ENCODE data around the gene TBC1D2B.

TBC1D2B gene

DNA sequence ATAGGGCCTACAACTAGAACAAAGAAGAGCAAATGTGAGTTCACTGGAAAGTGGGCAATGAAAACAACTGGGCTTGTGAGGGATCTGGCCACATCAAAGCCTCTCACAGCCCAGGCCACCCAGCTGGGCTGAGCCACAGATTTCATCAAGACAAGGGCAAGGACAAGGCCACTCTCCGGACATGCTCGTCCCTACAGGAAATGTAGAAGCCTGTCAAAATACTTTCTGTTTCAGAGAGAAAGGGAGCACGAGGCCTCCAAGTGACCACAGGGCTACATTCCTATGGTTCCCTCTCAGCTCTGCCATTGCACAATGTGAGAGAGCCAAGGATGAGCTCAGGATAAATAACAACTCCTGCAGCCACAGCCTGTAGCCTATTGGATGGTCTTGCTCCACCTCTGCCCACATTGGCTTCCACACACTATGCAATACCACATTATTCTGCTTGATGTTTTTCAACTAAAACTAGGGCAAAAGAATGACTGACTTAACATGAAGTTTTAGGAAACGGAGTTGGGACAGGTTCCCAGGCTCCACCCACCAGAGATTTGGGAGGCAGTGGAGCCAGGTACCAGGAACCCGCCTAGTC lies 12.1 kb downstream of the TBC1D2B start:
- H3K4me3 ChIP-seq (ENCODE audit: low read length), result peak overlapping the region; percentile 33
- peak; percentile 100 for DNase-seq (ENCODE audit: low read depth)
- TF ChIP-seq, protein P1, sequence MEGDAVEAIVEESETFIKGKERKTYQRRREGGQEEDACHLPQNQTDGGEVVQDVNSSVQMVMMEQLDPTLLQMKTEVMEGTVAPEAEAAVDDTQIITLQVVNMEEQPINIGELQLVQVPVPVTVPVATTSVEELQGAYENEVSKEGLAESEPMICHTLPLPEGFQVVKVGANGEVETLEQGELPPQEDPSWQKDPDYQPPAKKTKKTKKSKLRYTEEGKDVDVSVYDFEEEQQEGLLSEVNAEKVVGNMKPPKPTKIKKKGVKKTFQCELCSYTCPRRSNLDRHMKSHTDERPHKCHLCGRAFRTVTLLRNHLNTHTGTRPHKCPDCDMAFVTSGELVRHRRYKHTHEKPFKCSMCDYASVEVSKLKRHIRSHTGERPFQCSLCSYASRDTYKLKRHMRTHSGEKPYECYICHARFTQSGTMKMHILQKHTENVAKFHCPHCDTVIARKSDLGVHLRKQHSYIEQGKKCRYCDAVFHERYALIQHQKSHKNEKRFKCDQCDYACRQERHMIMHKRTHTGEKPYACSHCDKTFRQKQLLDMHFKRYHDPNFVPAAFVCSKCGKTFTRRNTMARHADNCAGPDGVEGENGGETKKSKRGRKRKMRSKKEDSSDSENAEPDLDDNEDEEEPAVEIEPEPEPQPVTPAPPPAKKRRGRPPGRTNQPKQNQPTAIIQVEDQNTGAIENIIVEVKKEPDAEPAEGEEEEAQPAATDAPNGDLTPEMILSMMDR (conservative IDR thresholded peaks at IDR 0.05; ENCODE audit: low read length), result no peak

DNA sequence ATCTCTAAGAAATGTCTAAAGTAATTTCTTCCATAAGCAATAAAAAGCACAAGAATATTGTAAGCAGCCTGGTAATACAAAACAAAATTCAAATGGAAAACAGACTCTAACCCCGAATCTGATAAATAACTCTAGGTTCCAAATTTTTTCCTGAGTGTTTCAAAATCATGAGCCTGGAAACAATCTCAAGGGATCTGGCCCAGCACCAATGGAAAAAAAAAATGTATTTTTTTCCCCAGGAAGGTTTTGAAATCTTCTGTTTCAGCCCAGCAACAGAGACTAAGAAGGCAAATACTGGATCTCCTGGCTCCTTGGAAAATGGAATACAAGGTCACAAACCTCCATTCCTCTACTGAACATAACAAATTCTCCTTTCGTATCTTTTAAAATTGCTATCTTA lies 13.0 kb downstream of the TBC1D2B start:
- TF ChIP-seq, protein P1 (conservative IDR thresholded peaks at IDR 0.05; ENCODE audit: low read length), result no peak
- H3K4me3 ChIP-seq (ENCODE audit: low read length), result no peak overlapping the region
- DNase-seq (ENCODE audit: low read depth), result peak; percentile 87

DNA sequence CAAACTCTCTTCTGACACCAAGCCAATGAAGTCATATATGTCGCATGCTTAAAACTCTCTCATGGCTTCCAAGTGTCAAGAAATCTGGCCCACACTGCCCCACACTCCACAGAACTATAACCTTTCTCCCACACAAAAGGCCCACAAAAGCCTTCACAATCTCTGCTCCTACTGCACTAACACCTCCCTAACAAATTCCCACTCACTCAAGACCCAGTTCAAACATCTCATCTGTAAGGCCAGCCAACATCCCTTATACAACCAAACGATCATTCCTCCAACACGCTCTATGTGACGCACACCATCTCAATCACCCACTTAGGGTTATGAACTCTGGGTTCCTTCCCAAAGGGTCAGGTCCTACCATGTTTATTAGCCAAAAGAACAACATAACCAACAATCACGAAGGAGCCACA lies 13.5 kb downstream of the TBC1D2B start:
- TF ChIP-seq, protein P1 (conservative IDR thresholded peaks at IDR 0.05; ENCODE audit: low read length), result no peak
- no peak overlapping the region for H3K4me3 ChIP-seq (ENCODE audit: low read length)
- peak; percentile 79 for DNase-seq (ENCODE audit: low read depth)

DNA sequence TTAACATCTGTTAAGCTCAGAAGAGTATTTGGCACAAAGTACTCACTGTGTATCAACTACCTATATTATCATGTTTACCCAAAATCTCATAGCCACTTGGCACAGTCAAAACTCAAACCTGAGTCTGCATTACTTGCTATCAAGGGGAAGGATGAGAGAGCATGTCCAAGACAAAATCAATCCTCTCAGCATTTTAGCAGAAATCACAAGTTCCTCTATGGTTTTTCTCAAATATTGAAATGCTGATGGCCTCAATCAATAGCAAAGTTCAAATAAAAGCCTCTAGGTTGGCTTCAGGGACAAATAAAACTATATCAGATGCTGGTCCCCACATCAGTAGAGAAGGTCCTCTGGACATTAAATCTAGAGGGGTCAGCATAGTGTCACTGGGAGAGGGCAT lies 14.3 kb downstream of the TBC1D2B start:
- no peak overlapping the region for H3K4me3 ChIP-seq (ENCODE audit: low read length)
- DNase-seq (ENCODE audit: low read depth), result no peak
- TF ChIP-seq, protein P1 (conservative IDR thresholded peaks at IDR 0.05; ENCODE audit: low read length), result no peak

DNA sequence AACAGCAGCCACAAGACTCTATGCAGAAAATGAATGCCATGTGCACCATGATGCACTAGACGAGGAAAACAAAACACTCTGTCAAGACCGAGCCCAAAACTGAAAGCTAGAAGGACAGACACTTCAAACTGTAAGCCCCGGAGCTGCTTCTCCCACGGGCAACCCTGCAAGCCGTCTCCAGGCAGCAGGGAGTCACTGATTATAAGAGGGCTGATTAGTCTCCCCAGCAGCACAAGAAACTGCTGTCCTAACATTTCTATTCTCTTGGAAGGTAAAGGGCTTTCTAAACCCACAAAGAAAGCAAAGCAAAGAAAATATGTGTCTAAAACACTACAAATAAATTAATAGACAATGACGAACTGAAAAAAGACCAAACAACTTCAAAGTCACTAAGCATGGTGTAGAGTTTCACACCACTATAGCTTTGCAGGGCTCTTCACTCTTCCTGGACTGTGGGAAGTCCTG lies 15.5 kb downstream of the TBC1D2B start:
- H3K4me3 ChIP-seq (ENCODE audit: low read length), result peak overlapping the region; percentile 37
- peak; percentile 54 for DNase-seq (ENCODE audit: low read depth)
- TF ChIP-seq, protein P1 (conservative IDR thresholded peaks at IDR 0.05; ENCODE audit: low read length), result no peak

DNA sequence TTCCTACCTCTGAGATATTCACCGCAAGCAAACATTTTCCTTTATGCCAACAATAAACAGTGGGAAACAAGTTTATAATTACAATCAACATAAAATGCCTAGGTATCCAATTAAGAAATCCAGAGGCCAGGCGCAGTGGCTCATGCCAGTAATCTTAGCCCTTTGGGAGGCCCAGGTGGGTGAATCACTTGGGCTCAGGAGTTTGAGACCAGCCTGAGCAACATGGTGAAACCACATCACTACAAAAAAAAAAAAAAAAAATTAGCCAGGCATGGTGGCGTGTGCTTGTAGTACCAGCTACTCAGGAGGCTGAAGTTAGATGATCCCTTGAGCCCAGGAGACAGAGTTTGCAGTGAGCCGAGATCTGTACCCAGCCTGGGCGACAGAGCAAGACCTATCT lies 17.3 kb downstream of the TBC1D2B start:
- no peak for DNase-seq (ENCODE audit: low read depth)
- no peak overlapping the region for H3K4me3 ChIP-seq (ENCODE audit: low read length)
- TF ChIP-seq, protein P1 (conservative IDR thresholded peaks at IDR 0.05; ENCODE audit: low read length), result no peak

DNA sequence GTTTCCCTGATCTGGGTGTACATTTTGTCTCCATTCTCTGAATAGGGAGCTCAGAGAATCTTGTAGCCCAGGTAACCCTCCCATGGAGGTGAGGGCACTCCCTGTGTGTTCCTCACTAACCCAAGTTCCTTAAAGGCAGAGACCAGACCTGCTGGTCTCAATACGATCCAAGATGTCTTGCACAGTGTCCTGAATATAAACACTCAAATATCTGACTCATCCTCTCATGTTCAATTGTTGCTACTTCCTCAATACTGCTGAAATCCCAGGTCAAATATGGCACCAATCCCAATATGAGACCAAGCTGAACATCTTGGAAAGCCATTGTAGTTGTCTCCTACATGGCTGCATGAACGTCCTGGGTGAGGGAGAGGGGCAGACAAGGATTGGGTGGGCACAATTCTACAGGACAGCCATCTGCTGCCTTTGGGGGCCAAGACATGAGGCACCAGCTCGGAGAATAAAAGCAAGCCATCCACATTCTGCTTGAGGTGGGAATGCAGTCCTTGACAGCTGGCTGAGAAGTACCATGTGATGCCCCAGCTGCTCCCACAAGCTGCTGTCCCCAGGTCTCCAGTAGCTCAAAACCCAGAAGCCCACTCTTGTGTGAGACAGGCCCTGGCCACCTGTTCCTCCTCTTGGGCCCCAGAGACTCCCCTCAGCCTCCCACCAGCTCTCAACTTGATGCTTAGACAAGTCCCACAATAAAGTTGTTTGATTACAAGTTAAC lies 18.2 kb downstream of the TBC1D2B start:
- TF ChIP-seq, protein P1 (conservative IDR thresholded peaks at IDR 0.05; ENCODE audit: low read length), result no peak
- no peak overlapping the region for H3K4me3 ChIP-seq (ENCODE audit: low read length)
- DNase-seq (ENCODE audit: low read depth), result no peak
